ENCODE measurements around the gene ATP11A.
"Not testable (repeated sequence)": the region's sequence is repeated elsewhere in the genome, so short reads cannot be mapped to it uniquely, and the experiment has no call there.

The ATP11A gene

DNA sequence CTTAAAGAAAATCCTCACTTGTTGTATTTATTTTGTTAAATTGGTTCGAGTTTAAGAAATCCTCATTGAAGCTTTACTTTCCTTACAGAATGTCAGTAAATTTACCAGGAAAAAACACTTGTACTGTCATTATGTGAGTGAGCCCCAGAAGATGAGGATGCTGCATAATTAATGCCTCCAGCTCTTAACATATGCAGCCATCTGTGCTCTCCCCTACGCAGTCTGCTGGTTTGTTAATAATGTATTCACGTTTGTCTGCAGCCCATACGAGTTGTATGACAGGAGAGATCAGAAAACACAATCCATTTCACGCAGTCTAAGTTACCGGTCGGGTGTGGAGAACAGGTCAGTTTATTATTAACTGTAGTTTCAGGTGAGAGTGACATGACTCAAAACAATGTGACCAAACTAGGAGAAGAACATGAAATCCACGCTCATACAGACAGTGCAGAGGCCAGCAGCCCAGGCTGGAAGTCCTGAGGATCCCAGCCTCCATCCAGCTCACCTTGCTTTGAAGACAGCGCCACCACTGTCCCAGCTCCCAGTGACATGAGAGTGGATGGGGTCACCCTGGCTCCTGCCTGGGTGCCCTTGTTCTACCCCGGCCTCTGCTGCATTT is 19.8 kb upstream of the ATP11A start:
- in situ Hi-C loops (cut with HindIII; ENCODE audit: low sequenced_read_pairs) = loop anchor here (5.0 kb wide), 1 partner anchor 57 kb away; no protein-coding TSS in a partner anchor

- in situ Hi-C loops (cut with HindIII; ENCODE audit: low sequenced_read_pairs) = loop anchor here (5.0 kb wide), 1 partner anchor 56 kb away; no protein-coding TSS in a partner anchor
Observed at GRCh38 chr13:112670864-112671263, 19.0 kb upstream of the ATP11A start.

DNA sequence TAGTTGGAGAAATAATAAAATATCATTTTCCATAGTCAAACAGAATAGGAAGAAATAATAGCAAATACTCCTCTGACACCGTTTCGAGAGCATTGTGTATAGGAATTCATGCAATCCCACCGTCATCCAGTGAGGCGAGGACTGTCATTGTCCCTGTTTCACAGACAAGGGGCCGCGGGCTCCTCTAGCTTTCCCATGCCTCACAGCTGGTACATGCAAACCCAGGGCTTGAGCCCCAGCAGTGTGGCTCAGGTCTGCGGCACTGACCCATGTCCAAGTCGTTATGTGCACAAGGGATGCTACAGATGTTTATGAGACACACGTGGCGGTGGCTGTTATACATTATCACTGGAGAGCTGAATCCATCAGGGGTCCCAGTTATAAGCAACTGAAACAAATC is 18.5 kb upstream of the ATP11A start:
- in situ Hi-C loops (cut with HindIII; ENCODE audit: low sequenced_read_pairs) = loop anchor here (5.0 kb wide), 1 partner anchor 56 kb away; no protein-coding TSS in a partner anchor

DNA sequence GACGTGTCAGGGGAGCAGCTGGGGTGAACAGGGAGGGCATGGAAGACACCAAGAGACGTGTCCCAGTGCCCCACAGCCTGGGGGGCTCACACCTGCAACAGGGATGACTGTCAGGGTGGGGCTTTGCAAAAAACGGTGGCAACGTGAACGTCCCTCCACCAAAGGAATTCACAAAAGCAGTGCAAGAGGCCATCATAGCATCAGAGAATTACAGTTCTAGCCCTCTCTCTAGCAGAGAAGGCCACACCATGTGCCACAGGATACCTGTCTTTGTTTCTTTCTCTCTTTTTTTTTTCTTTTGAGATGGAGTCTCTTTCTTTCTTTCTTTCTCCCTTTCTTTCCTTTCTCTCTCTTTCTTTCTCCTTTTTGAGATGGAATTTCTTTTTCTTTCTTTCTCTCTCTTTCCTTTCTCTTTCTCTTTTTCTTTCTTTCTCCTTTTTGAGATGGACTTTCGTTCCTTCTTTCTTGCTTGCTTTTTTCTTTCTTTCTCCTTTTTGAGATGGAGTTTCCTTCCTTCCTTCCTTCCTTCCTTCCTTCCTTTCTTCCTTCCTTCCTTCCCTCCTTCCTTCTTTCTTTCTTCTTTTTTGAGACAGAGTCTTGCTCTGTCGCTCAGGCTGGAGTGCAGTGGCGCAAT is 17.1 kb upstream of the ATP11A start:
- in situ Hi-C loops (cut with HindIII; ENCODE audit: low sequenced_read_pairs) = loop anchor here (5.0 kb wide), 1 partner anchor 55 kb away; no protein-coding TSS in a partner anchor

DNA sequence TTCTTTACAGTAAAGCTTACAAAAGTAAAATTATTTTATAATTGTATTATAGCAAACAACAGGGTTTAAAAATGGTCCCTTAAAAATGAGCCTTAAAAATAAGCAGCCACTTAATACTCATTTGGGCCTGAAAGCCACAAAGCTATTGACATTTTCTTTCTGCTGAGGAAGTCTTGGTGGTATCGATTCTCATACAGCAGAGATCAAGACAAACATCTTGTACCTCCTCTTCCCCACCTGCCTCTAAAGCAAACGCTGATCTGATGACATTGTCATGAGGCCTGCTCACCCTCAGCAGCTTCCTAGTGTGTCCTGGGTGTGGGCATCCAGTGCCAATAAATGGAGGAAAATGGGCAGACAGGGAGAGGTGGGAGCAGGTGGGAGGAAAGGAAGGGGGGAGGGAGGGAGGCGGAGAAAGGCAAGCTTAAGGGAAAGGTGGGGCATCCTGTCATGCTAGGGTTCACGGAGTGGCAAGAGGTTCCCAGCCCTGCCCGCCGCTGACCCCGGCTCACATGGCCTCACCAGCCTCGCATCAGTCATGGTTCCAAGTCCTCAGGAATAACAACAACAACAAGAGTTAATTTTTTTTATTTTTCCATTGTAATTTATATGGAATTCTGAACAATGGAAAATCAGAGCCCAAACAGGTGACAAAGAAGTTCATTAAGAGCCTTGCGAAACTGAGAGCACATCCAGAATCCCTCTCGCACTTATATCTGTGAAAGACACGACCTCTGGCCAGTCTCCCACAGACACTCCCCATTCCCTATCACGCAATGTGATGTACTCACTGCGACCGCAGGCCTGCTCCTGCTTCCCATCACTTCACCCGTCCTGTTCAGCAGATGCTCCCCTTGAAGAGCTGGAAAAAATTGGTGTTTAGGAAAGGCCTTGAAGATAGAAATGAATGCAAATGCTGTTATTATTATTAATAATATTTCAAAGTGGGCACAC is 15.1 kb upstream of the ATP11A start:
- in situ Hi-C loops (cut with HindIII; ENCODE audit: low sequenced_read_pairs) = loop anchor here (5.0 kb wide), 1 partner anchor 53 kb away; no protein-coding TSS in a partner anchor

DNA sequence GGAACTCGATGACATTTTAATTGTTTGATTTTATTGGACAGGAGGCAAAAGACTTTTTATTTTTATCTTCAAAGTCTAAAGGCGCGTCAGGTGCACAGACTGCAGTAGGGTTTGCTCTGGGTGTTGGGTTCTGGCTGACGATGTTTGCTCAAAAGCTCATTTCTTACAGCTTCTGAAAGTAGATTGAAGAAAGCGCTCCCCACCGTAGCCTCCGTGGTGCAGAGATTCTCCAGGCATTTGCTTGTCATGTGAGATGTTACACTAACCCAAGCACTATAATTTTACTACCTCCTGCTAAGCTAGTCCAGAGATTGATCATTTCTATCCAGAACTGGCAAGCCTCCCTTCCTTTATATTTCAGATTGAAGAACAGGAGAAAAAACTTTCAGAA is 14.5 kb upstream of the ATP11A start:
- in situ Hi-C loops (cut with HindIII; ENCODE audit: low sequenced_read_pairs) = no loop called here

- in situ Hi-C loops (cut with HindIII; ENCODE audit: low sequenced_read_pairs) = not testable (repeated sequence)
Observed at GRCh38 chr13:112677421-112677962, 12.3 kb upstream of the ATP11A start.

DNA sequence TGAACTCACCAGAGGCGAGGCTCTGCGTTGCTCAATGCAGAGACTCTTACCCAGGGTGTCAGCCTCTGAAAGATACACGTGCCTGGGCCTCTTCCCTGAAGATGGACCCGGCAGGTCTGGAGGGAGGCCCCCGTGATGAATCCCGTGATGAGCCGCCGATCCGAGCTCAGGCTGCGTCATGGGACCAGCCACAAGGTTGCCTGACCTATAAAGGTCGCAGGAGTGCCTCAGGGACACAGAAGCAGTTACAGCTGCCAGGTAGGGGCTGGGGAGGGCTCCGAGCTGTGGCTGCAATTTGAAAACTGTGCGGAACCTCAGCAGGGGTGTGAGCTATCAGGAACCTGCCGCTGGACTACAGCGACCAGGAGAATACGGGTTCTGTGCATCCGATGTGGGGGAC is 10.5 kb upstream of the ATP11A start:
- in situ Hi-C loops (cut with HindIII; ENCODE audit: low sequenced_read_pairs) = no loop called here

DNA sequence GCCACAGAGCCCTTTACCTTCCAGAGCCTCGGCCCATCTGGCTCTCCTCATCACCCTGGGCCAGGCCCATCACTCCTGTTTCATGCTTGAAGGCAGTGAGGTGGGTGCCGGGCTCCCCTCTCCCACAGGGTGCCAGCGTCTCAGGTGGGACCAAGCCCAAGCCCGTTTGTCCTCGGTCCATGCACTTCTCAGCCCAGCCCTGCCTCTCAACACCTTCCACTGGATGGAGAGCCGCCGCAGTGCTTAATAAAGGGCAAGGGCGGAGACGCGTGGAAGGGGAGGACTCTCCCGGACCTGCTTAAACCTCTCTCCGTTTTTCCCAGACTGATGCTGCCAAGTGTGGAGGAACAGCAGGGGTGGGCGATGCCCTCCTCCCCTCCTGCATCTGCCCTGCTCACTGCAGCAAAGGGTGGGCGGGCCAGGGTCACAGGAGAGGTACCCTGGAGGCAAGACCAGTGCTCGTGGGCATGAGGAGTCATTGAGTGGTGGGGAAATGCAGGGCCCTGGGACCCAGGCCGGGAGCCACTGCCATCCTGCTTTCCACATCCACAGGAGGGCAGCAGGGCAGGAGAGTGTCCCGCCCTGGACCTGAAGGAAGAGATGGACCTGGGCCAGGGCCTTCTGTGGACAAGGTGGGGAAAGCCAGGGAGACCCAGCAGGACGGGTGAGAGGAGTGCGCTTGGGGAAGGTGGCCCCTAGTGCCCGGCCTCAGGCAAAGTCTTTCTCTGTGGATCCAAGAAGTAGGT is 9.7 kb upstream of the ATP11A start:
- in situ Hi-C loops (cut with HindIII; ENCODE audit: low sequenced_read_pairs) = no loop called here

GRCh38 chr13:112680741-112681360 is 9.0 kb upstream of the ATP11A start:
- in situ Hi-C loops (cut with HindIII; ENCODE audit: low sequenced_read_pairs) = no loop called here

DNA sequence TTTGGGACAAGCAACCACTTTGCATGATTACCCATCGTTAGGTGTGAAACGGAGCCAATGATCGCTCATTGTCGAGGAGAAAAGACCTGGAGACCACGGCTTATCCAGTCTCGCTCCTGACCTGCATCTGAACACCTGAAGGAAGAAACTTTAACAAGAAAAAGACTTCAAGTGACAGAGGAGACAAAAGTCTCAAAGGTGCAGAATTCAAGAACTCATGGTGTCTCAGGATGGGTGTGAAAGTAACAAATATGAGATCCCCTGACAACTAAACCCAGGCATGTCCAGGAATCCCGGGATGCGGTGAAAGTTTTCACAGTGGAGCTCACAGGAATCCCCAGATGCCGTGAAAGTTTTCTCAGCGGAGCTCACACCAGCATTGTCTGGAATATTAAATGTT is 6.3 kb upstream of the ATP11A start:
- in situ Hi-C loops (cut with HindIII; ENCODE audit: low sequenced_read_pairs) = no loop called here

GRCh38 chr13:112684071-112684845 is 5.6 kb upstream of the ATP11A start:
- in situ Hi-C loops (cut with HindIII; ENCODE audit: low sequenced_read_pairs) = no loop called here

DNA sequence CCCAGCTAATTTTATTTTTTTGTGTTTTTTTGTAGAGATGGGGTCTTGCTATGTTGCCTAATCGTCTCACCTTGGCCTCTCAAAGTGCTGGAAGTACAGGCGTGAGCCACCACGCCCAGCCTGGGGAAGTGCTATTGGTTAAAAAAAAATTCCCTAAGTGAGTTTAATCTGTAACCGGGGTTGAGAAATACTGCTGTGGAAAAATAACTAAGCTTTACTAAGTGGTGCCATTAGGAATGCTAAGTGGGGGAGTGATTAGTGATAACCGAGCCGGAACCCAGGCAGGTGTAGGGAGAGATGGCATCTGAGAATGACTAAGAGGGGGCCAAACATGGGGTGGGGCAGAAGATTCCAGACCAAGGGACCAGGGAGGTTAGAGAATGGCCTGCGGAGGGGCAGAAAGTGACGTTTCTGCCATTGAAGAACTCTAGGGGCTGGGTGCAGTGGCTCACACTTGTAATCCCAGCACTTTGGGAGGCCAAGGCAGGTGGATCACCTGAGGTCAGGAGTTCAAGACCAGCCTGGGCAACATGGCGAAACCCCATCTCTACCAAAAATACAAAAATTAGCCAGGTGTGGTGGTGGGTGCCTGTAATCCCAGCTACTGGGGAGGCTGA is 4.5 kb upstream of the ATP11A start:
- in situ Hi-C loops (cut with HindIII; ENCODE audit: low sequenced_read_pairs) = not testable (repeated sequence)

- in situ Hi-C loops (cut with HindIII; ENCODE audit: low sequenced_read_pairs) = no loop called here
Observed at GRCh38 chr13:112685896-112686295, 3.9 kb upstream of the ATP11A start.

DNA sequence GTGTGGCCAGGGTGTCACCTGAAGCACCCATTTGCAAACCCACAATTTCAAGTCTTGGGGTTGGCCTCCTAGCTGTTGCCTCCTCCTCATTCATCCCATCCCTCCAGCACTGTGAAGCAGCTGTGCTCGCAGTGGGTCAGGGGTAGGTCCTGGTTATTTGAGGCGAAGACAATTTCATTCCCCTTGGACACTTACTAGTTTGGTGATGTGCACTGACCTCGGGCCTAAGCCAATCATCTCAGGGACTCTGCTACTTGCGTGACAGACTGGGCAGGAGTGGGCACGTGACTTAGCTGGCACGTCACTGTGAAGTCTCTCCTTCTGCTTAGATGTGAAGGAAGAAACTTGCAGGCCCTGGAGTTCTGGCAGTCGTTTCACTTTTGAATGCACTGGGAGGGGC is 3.5 kb upstream of the ATP11A start:
- in situ Hi-C loops (cut with HindIII; ENCODE audit: low sequenced_read_pairs) = no loop called here

DNA sequence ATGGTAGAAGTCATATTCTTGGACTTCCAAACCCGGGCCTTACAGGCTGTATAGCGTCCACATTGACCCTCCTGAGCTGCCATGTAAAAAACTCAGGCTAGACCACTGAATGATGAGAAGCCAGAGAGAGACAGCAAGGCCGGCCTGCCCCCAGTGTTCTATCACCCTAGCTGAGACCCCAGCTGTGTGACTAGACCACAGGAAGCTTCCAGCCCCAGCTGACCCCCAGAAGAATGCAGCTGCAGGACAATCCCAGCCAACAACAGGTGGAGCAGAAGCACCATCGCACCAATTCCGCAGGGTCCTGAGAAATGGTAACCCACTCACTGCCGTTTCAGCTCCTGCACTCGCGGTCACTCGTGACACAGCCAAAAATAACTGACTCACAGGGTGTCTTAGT is 2.9 kb upstream of the ATP11A start:
- in situ Hi-C loops (cut with HindIII; ENCODE audit: low sequenced_read_pairs) = no loop called here

DNA sequence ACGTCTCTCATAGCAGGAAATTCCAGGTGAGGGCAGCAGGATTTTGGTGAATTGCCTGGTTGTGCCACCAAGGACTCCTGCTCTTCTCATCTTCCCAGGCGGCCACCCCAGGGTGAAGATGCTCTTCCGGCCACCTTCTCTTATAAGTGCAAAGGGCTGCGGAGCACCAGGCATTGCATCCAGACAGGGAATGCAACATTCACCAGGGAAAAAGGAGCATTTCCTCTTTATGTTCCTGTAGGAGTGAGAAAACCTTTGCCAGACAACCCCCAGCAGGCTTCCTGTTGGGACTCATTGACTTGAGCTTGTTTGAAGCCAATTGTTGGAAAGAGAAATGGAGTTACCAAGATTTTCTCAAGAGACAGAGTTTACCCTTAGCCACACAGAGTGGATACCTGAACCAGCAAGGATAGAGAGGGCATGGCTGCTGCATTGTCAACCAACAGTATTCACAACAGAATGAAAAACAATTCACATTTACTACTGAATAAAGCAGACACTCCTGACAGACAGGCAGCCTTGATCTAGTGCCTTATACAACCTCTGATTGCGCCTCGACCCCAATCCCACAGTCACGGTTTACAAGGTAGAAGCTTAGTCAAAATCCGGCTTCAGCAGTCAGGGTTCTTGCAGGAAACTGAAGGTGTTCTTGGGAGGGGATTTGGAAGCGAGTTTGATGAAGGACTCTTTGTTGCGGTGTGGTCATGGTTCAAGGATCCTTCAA is 1.8 kb upstream of the ATP11A start:
- in situ Hi-C loops (cut with HindIII; ENCODE audit: low sequenced_read_pairs) = no loop called here
